GM19452 (cell line): Measurements from ENCODE around the gene CCDC149.

Experiments used
- ATAC-seq: cut with Tn5 transposase; IDR thresholded peaks from one replicate; pipeline ENCODE4 v1.9.1; 2021; ENCODE audit not compliant: unreplicated experiment

CCDC149 gene

GRCh38 chr4:24845132-24845531 is 67.7 kb downstream of the CCDC149 start:
- ATAC-seq: no peak

GRCh38 chr4:24843096-24843495 is 69.7 kb downstream of the CCDC149 start:
- ATAC-seq: no peak

- no peak for ATAC-seq
These were observed 70.5 kb downstream of the CCDC149 start for GRCh38 chr4:24842356-24842755.

- ATAC-seq: no peak
These were observed 71.9 kb downstream of the CCDC149 start for GRCh38 chr4:24840826-24841543.

- no peak for ATAC-seq
These were observed 72.5 kb downstream of the CCDC149 start for GRCh38 chr4:24840362-24840761.

- ATAC-seq: no peak
These were observed 75.1 kb downstream of the CCDC149 start for GRCh38 chr4:24837781-24838180.

GRCh38 chr4:24837336-24837735 is 75.5 kb downstream of the CCDC149 start:
- ATAC-seq: no peak

- no peak for ATAC-seq
These were observed 76.1 kb downstream of the CCDC149 start for GRCh38 chr4:24836661-24837242.

GRCh38 chr4:24835696-24836095 is 77.1 kb downstream of the CCDC149 start:
- ATAC-seq: no peak

GRCh38 chr4:24831637-24832036 is 81.2 kb downstream of the CCDC149 start:
- no peak for ATAC-seq

- no peak for ATAC-seq
These were observed 88.1 kb downstream of the CCDC149 start for GRCh38 chr4:24824720-24825119.

GRCh38 chr4:24820541-24820940 is 92.3 kb downstream of the CCDC149 start:
- no peak for ATAC-seq

GRCh38 chr4:24816797-24817196 is 96.0 kb downstream of the CCDC149 start:
- no peak for ATAC-seq

GRCh38 chr4:24813732-24814131 is 99.1 kb downstream of the CCDC149 start:
- no peak for ATAC-seq

GRCh38 chr4:24810871-24811631 is 101.8 kb downstream of the CCDC149 start:
- ATAC-seq: no peak

GRCh38 chr4:24809815-24810405 is 102.9 kb downstream of the CCDC149 start:
- no peak for ATAC-seq

- no peak for ATAC-seq
These were observed 103.5 kb downstream of the CCDC149 start for GRCh38 chr4:24809376-24809775.

GRCh38 chr4:24808955-24809354 is 103.9 kb downstream of the CCDC149 start:
- ATAC-seq: no peak

GRCh38 chr4:24808261-24808660 is 104.6 kb downstream of the CCDC149 start:
- no peak for ATAC-seq

- no peak for ATAC-seq
These were observed 105.2 kb downstream of the CCDC149 start for GRCh38 chr4:24807611-24808010.

- ATAC-seq: no peak
These were observed 106.4 kb downstream of the CCDC149 start for GRCh38 chr4:24806206-24806990.
